ENCODE data around the gene CFAP210. TPM values are rescaled to one million over a fixed set of nuclear protein-coding genes. Genes with fewer than 3 reads are reported as not detected.

CFAP210 gene
- total RNA-seq, 1 experiment from 2014 or later, result not detected

- Histone ChIP-seq H3K4me2 (ENCODE audit: low read length) (no peak overlapping the region), H3K9me3 (ENCODE audit: control insufficient read depth in 1 of 2, insufficient read depth in 1 of 2, low read depth in 1 of 2, low read length in 2 of 2) (no peaks in the 10 kb centered on the region), H3K4me1 (ENCODE audit: control insufficient read depth in 1 of 2, insufficient read depth in 2 of 2, low read length in 2 of 2) (no peaks in the 10 kb centered on the region), H3K79me2 (ENCODE audit: insufficient read depth, low read length) (no peaks in the 10 kb centered on the region), H3K27ac (ENCODE audit: low read depth, low read length) (no peak overlapping the region), H3K36me3 (ENCODE audit: control insufficient read depth in 1 of 2, insufficient read depth in 2 of 2, low read length in 2 of 2) (no peaks in the 10 kb centered on the region), H3K9ac (ENCODE audit: low read length) (no peak overlapping the region), H3K9me2 (ENCODE audit: insufficient read depth) (no peaks in the 10 kb centered on the region), H3K27me3 (ENCODE audit: insufficient read depth, low read length) (no peaks in the 10 kb centered on the region), H3K4me3 (replicated peaks in 1 of 2; ENCODE audit: low read depth in 1 of 2, low read length in 2 of 2) (no peak overlapping the region), H4K20me1 (ENCODE audit: insufficient read depth) (no peaks in the 10 kb centered on the region), H2AFZ (ENCODE audit: low read depth, low read length, poor library complexity, severe bottlenecking) (no peak overlapping the region)
- no TSS peak for BruUV-seq (replicated peaks)
- intact Hi-C loops (cut with micrococcal nuclease), result no loop called here
- TF ChIP-seq EGR1 (IDR thresholded peaks at IDR 0.05; ENCODE audit: low read depth) (no peak), POLR2A (IDR thresholded peaks at IDR 0.05; ENCODE audit: borderline replicate concordance, extremely low read depth, insufficient read depth, insufficient read length) (no peak), CTCF (IDR thresholded peaks at IDR 0.05 in 2 of 3, conservative IDR thresholded peaks at IDR 0.05 in 1 of 3; ENCODE audit: borderline replicate concordance in 1 of 3, insufficient read depth in 1 of 3, low read depth in 2 of 3, low read length in 2 of 3) (no peak), RAD21 (IDR thresholded peaks at IDR 0.05; ENCODE audit: low read depth) (no peak), FOSL1 (IDR thresholded peaks at IDR 0.05; ENCODE audit: low read depth) (no peak), POLR2AphosphoS5 (IDR thresholded peaks at IDR 0.05; ENCODE audit: low read depth, low read length) (no peak), ZFX (IDR thresholded peaks at IDR 0.05) (no peak), TCF7L2 (IDR thresholded peaks at IDR 0.05; ENCODE audit: borderline replicate concordance, extremely low read depth, insufficient read depth, insufficient read length) (no peak), YY1 (IDR thresholded peaks at IDR 0.05; ENCODE audit: extremely low read depth, insufficient replicate concordance, low read depth, low read length) (no peak), SP1 (IDR thresholded peaks at IDR 0.05; ENCODE audit: low read depth) (no peak), ZNF274 (IDR thresholded peaks at IDR 0.05; ENCODE audit: low read depth, low read length) (no peak), EZH2phosphoT487 (IDR thresholded peaks at IDR 0.05; ENCODE audit: borderline replicate concordance) (no peak)
- TF ChIP-seq, protein P1, sequence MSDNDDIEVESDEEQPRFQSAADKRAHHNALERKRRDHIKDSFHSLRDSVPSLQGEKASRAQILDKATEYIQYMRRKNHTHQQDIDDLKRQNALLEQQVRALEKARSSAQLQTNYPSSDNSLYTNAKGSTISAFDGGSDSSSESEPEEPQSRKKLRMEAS (IDR thresholded peaks at IDR 0.05), result no peak
- CTCF ChIA-PET, result no interaction called here
- no peak for ATAC-seq
- RAD21 ChIA-PET (ENCODE audit: low non-redundant PET in 1 of 2, low total read pairs in 2 of 2, uncharacterized antibody in 2 of 2, unreplicated experiment in 2 of 2), result no interaction called here
- no peak for DNase-seq (ENCODE audit: low read depth, low spot score)
- POLR2A ChIA-PET, result no interaction called here
Observed at GRCh38 chr2:169684135-169684565, 10.1 kb downstream of the CFAP210 start.

Measured in HCT116 (cell line).